ENCODE results near the gene LIPT2.

LIPT2 gene

DNA sequence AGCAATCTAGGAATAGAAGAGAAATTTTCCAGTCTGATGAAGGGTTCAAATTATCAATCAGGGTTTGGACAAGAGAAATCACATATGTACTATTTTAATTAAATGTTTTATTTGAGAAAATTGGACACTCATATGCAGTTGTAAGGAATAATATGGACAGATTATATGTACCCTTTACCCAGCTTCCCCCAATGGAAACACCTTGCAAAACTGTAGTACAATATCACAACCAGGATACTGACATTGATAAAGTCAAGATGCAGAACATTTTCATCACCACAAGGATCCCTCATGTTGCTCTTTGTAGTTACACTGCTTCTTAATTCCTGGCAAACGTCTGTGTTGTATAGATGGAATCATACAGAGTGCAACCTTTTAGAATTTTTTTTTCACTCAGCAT lies 1.4 kb upstream of the LIPT2 start:
- DNase-seq = no peak

DNA sequence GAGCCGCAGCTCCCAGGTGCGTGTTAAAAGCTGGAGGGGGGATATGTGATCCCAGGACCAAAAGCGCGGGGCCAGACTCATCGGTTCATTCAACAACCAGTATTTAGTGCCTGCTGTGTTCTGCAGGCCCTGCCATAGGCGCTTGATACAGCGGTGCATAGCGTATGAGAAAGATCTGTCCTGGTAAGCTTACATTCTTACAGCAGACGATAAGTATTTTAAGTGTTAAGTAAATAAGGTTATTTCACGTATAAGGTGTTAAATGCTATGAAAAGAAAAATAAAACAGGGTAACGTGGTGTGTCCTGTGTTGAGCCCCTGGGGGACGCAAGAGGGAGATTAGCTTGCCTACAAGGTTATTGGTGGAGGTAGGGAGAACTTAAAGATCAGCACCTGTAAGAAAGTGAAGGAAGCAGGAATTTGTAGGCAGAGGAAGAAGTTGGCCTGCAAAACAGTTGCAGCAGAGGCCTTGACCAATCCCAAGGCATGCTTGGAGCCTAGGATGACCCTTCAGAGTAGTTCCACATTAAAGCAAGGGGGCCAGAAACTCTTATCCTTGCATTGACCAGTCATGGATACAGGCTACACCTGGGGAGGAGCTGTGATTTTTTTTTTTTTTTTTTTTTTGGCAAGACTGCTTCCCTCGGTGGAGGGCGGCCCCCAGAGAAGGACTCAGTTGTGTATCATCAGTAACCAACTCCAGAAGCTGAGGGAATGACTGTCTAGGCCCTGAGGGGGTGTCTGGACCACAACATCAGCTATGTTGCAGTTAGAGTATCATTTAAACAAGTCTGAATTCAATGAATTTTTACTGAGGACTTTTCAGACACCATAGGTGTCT lies 487 bp upstream of the LIPT2 start:
- peak; percentile 80 for DNase-seq

DNA sequence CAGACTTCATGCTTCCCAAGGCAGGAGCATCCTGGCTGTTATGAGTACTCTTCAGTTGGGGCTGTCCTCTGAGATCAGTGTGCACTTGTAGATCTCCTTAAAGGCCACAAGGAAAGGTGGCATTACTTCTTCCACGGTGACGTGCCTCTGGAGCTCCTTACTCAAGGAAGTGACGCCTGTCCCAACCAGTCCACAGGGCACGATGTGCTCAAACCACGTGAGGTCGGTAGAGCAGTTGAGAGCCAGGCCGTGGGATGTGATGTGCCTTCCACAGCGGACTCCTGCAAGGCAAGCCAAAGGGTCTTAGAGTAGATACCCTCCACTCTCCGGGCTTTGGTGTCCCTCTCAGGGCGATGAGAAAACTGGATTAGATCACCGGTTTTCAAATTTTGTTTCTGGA lies 1.4 kb downstream of the LIPT2 start:
- DNase-seq = no peak

DNA sequence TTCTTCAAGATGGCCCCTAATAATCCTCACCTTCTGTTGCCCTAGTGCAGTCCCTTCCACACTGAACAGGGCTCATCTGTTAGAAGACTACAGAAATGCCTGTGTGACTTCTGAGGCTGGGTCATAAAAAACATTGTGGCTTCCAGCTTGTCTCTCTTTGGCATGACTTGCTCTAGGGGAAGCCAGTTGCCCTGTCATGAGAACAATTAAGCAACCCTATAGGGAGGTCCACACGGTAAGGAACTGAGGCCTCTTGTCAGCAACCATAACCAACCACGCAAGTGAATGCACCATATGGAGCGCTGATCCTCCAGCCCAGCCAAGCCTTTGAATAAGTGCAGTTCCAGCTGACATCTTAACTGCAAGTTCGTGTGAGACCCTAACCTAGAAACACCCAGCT lies 2.6 kb downstream of the LIPT2 start:
- no peak for DNase-seq

DNA sequence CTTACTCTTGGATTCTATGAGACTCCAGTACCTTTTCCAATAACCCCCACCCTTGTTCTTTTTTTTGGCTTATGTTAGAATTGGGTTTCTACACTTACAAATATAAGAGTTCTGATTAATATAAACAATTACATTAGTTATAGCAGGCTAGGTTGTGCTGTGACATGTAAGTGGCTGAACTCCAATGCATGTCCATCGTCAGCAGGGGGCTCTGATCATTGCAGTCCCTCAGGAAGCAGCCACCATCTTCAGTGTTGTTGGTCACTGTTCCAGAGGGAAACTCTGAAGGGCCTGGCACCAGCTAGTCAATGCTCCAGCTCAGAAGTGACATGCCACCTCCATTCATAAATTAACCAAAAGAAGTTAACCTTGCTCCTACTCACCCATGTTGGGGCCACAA lies 5.6 kb downstream of the LIPT2 start:
- no peak for DNase-seq

DNA sequence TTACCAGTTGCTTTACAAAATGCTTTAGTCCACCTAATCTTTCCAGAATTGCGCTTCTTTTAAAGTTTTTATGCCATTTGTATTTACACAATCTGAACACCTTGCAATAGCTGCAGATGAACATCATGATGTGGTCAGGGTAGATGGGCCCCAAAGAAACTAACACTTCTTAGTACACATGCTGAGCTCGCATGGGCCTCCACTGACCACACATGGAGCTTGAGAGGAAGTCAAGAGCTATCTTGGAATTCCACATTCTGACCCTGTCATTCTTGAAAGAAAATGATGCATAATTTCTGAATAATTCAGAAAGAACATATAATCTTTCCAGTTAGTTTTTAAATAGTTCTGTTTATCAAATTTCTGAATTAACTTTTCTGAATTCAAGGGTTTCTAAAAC lies 7.7 kb downstream of the LIPT2 start:
- DNase-seq = no peak

DNA sequence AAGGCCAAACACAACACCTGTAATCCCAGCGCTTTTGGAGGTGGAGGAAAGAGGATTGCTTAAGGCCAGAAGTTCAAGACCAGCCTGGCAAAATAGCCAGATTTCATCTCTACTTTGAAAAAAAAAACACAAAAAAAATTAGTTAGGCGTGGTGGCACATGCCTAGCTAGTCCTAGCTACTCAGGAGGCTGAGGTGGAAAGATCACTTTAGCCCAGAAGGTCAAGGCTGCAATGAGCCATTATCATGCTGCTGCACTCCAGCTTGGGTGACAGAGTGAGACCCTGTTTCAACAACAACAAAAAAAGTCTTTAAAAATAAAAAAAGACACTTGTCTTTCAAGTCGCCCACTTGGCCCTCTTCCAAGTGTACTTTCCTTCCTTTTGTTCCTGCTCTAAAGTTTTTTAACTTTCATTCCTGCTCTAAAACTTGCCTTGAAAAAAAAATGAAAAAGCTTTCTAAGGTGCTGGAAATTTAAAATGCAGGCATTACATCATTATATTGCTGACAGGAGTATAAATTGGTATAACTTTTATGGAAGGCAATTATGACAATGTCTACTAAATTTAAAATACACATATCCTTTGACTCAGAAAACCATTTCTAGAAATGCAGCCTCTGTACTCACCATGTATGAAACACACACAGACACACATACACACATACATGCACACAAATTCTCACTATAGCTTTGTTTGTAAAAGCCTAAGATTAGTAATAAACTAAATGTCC lies 12.7 kb downstream of the LIPT2 start:
- DNase-seq = no peak

DNA sequence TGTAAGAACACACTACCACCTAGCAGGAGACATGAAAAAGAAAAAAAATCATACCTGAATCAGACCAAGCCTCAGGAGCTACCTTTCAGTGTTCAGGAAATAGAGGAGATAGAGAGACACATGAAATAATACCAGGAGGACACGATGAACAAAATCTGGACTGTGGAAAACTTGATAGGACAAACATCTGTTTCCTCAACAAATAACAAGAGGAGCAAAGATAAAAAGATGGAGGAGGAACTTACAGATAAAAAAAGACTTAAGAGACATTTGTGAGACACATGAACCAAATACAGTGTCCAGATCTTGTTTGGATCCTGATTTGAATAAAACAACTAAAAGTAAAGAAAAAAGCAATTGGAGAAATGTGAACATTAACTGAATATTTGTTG lies 13.8 kb downstream of the LIPT2 start:
- no peak for DNase-seq

DNA sequence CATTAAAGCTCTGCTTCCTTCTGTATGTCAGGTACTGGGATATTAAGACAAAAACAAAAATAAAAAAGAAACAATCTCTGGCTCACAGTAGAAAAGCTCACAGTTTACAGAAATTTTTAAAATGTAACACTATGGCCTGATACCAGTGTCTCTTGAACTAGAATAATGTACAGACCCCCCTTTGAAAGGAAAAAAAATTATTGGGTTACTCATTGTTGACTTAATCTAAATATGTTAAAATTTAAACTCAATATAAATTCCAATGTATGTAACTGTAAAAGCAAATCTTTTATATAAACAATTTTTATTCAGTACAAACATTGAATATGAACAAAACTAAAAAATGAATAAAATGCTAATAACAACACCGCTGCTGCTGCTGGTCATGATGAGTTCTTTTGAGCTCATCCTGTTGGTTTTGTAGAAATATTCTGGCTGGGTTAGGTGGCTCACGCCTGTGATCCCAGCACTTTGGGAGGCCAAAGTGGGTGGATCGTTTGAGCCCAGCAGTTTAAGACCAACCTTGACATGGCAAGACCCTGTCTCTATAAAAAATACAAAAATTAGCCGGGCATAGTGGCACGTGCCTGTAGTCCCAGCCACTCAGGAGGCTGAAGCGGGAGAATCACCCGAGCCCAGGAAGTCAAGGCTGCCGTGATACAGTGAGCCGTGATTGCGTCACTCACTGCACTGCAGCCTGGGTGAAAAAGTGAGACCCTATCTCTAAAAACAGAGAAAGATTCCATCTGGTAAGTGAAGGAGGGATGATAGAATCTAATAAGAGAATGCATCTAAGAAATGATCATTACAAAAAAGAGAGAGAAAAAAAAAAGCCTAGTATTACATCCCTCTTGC lies 14.4 kb downstream of the LIPT2 start:
- DNase-seq = no peak

DNA sequence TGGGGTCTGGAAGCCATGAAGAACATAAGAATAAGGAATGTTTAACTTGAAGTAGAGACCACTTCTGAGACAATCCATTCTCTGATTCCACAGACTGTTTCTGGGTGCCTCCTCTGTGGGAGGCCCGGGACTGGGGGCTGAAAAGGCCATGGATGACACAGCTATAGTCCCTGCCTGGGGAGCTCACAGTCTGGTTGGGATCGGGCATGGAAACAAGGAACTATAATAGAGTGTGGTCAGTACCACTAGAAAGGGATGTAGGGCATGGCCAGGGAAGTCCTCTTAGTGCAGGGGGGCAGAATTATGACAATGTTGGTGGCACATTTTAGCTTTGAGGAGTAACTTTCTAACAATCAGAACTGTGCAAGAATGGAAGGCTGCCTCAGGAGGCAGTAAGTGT lies 17.0 kb downstream of the LIPT2 start:
- DNase-seq = no peak

DNA sequence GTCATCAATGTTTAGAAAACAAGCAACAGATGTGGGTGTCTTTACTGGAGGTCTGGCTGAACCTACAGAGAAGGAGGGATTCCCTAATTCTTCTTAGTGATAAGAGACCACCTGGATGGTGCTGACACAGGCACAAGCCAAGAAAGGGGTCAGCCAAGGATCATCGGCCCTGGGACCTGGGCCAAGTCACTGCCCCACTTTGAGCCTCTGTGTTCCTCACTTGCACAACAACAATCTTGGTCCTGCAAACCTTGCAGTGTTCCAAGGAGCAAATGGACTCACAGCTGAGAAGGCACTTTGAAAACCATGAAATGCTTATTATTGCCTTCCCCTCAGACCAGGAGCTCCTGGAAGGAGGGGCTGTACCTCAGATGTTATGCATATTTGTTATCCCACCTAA lies 19.2 kb downstream of the LIPT2 start:
- no peak for DNase-seq

DNA sequence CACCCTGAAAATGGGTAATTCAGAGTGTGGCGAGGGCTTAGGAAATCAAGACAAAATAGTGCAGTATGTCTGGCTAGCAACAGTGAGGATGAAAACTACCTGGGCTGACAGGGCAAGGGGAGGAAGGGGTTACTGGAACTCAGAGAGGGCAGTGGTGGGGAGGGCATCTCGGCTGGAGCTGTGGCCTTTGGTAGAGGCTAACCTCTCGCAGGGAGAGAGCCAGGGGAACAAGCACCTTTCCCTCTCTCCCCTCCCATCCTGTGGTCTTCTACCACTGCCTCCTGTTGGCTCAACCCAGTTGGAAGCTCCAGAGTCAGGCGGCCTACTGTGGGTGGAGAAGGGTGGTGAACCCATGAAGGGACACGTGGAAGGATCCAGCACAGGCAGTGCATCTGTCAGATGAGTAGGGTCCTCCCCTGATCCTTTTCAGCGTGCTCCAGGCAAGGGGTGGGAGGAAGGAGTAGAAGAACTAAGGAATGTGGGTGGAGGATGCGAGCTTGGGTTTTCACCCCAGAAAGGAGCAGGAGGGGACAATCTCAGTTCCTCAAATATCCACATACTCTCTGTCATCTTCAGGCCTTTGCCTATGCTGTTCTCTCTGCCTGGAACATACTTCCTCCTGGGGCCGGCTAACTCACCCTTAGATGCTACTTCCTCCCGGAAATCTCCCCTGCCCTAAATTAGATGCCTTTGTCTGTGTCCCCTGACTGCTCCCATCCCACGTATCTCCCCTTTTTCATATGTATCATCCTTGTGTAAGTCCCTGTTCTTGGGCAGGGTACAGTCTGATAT lies 19.9 kb downstream of the LIPT2 start:
- DNase-seq = no peak

DNA sequence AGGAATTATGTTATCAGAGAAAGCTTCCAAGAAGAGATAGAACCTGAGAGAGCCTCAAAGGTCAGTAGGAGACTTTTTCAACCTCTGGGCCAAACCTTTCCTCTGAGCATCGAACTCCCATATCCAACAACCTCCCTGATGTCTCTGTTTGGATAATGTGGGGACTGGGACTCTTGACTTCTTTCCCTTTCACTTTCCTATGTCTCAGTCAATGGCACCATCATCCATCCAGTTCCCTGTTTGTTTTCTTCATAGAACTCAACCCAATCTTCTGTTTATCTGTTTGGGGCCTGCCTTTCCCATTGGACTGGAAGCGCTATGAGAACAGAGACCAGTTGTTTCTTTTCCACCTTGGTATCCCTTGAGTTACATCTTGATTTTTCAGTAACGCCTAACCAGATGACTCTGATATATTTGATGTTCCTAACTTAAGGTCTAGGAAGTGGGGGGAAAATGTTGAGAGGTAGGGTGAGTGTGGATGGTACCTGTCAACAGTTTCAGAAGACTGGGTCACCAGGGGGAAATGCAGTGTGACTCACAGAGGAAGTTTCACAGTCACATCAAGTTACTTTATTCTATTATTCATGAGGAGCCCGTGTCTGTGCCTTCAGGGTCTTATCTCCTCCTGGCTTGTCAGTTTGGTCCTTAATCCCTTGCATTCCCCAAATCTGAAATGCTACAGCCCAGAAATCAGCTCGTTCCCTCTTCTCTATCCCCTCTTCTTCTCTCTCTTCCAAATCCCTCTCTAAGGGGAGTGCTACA lies 21.7 kb downstream of the LIPT2 start:
- DNase-seq = no peak

DNA sequence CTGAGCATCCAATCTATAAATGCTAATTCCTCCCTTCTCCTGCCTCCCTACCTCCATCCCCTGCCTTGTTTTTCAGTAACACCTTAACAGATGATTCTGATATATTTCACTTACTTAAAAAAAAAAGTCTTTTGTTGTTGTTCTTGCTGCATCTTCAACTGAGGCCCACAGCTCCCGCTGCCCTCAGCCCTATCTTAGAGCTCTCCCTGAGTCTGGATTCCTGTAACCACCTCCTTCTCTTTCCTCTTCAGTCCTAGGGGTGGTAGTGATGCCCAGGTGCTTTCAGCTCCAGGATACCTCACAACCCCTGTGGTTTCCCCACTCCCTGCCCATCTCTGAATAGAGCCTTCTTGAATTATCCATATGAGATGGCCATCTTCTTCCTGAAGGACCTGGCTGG lies 22.5 kb downstream of the LIPT2 start:
- DNase-seq = no peak

DNA sequence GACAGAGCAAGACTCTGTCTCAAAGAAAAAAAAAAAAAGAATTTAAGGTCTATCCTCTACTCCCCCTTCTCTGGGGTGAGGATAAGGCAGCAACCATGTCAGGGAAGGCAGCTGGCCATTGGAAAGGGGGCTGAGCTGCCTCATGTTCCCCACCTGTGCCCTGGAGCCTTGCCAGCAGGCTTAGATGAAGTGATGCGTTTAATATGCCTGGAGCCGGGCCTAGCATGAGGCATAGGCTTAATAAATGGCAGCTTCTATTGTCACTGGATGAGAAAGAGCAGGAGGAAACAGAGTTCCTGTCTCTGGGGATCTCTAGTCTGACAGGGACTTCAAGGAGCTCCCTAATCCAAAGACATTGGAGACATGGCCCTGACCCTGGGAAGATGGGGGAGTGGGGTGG lies 23.0 kb downstream of the LIPT2 start:
- no peak for DNase-seq

DNA sequence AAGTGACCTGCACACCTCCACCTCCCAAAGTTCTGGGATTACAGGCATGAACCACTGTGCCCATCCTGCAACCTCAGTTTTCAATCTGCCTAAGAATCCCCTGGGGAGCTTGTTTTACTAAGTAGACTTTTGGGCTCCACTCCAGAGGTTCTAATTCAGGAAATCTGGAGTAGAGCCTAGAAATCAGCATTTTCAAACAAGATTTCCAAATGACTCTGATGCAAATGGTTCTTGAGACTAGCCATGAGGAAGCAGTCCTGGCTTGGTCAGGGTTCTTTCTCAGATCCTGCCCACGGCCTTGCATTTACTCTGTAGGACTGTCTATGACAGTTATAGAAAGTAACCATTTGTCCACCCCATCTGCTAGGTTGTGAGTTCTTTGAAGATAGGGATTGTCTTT lies 24.6 kb downstream of the LIPT2 start:
- DNase-seq = no peak

DNA sequence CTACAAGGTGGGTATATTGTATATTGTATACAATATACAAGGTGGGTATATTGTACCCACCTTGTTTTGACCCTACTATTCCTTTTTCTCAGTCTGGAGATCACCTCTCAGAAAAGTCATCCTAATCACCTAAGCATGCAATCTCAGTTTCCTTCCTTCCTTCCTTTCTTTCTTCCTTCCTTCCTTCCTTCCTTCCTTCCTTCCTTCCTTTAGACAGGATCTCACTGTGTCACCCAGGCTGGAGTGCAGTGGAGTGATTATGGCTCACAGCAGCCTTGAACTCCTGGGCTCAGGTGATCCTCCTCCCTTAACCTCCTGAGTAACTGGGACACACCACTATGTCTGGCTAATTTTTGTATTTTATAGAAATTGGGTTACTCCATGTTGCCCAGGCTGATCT lies 25.0 kb downstream of the LIPT2 start:
- no peak for DNase-seq

DNA sequence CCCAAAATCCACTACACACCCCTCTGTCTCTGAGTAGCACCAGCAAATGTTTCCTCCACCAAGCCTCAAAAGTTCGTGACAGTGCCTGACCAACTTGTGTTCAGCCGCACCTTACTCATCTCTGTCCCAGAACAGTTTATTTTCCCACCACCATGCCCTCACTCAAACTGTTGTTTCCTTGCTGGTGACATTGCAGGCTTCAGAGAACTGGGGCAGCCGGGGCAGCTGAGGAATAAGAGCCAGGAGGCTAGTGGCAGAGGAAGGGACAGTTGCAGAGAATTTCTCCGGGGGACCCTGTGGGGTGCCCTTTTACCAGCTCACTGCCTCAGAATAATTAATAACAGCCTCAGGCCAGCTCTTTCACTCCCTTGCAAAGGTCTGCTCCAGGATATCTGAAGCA lies 25.5 kb downstream of the LIPT2 start:
- no peak for DNase-seq

DNA sequence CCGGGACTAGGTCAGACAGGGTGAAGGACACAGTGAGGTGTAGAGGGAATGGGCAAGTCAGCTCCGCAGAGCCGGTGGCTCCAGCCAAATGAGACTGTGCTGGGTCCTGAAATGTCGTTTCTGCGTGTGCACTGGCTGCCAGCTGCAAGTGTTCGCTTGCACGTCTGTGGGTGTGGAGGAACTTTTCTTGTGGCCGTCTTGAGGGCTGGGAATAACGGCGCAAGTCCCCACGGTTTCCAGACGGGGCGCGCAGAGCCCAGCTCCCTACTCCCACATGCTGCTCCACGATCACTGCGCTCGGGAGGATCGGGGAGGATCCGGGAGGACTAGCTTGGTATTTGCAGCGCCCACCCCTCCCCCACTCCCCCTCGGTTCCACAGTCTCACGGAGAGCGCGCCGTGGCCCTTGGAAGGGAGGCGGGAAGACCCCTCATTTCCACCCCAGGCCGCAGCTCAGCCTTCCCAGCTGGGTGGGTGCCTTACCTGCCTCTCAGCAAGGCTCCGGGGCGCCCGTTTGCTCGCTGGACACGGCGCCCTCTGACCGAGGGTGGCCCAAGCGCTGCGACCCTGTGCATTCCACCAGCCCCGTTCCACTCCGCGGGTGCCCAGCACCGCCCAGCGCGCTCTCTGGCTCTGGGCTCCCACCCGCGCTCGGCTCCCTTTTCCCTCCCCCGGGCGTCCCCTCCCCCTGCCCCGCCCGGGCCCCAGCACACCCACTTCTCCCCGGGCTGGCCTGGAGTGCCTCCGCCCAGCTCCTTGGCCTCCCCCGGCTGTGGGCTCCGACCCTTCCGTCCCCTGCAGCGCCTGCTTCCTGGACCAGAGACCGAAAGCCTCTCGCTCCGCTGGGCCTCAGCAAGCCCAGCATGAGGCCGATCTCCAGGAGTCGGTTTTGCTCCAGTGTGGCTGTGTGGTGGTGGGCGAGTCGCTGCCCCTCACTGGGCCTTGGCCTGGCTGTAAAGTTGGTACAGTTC lies 26.3 kb downstream of the LIPT2 start, which contains the start of gene KCNE3:
KCNE3 (minus strand) TSS at position 634 of the 970 bp plus-strand sequence. CDS start 9,986 bp downstream, outside the sequence.
- DNase-seq = no peak

DNA sequence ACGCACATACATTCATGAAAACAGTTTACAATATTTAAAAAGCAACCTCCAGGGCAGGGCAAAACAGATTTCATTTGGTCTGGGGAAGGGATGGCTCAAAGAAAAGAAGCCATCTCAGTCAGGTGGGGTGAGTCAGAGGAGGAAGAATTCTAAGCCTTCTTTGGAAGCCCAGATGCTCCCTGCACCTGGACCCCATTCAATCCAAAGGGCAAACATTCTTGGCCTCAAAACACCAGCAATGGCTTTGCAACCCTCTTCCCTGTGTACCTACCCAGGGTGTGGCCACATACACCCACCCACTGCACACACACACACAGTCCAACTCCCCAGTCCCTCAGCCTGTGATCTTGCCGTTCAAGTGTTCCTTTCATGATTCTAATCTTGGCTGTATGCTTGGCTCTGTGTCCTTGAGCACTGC lies 28.2 kb downstream of the LIPT2 start:
- no peak for DNase-seq

DNA sequence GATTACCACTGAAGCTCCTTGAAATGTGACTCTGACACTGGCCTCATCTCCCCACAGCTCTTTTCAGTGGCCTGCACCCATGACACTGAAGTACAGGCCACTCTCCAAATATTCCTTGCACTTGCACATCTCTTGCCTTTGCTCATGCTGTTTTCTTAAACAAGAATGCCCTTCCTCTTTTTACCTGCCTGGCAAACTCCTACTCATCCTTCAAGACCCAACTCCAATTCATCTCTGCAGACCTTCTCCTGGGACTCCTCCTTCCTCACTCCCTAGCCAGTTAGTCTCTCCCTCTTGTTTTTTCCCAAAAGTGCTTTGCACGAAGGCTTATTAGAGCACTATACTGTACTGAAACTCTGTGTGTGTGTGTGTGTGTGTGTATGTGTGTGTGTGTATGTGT lies 28.8 kb downstream of the LIPT2 start:
- DNase-seq = no peak
